GM18499 (cell line): ENCODE data around the gene KCNIP1.

Experiments
- ATAC-seq: cut with Tn5 transposase; IDR thresholded peaks from one replicate; pipeline ENCODE4 v1.9.1; 2021; ENCODE audit warnings: moderate number of reproducible peaks; ENCODE audit not compliant: insufficient read depth, unreplicated experiment

Gene KCNIP1

DNA sequence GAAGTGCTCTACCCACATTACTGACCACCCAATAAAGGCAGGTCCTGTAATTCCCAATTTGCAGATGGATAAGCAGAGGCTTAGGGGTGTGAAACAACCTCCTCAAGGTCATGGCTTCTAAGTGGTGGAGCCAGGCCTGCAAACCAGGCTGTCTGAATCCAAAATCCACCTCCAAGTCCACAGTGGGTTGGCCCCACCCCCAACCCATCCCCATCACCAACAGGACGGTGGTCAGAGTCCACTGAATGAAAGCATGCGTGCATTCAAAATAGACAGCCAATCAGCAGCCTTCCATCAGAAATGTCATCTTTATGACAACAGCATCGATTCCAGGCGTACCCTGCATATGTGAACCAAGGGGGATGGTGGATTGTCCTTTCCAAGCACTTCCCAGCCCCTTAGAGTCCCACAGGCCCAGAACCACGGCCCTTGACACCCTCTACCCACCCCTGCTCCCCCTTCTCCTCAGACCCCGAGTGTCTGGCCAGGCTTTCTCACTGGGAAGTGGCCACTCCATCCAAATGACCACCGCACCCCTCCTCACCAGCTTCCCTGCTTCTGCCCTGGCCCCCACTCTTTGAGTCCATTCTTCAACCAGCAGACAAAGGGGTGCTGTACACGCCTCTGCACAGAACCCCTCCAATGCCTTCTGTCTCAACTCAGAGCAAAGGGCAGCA is 133.1 kb downstream of the KCNIP1 start:
- no peak for ATAC-seq

DNA sequence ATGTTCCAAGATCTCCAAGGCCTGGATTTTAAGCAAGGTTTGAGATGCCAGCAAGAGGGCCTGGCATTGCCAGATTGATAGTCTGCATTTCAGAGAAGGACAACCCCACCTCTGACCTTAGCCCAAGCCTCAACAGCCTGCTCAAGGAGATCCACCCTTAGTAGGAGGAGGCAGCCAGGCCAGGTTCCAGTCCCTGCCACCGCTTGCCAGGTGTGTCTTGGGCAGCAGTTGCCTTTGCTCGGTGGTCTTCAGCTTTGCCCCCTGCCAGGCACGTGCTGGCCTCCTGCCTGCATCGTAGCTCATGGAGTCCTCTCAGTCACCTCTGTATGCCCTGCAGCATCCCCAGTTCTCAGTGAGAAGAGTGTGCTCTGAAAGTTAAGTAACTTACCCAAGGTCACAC is 134.2 kb downstream of the KCNIP1 start:
- ATAC-seq: no peak

- ATAC-seq: no peak
Measured at GRCh38 chr5:170638454-170639220, 134.8 kb downstream of the KCNIP1 start.

- no peak for ATAC-seq
Measured at GRCh38 chr5:170639221-170639925, 135.6 kb downstream of the KCNIP1 start.

DNA sequence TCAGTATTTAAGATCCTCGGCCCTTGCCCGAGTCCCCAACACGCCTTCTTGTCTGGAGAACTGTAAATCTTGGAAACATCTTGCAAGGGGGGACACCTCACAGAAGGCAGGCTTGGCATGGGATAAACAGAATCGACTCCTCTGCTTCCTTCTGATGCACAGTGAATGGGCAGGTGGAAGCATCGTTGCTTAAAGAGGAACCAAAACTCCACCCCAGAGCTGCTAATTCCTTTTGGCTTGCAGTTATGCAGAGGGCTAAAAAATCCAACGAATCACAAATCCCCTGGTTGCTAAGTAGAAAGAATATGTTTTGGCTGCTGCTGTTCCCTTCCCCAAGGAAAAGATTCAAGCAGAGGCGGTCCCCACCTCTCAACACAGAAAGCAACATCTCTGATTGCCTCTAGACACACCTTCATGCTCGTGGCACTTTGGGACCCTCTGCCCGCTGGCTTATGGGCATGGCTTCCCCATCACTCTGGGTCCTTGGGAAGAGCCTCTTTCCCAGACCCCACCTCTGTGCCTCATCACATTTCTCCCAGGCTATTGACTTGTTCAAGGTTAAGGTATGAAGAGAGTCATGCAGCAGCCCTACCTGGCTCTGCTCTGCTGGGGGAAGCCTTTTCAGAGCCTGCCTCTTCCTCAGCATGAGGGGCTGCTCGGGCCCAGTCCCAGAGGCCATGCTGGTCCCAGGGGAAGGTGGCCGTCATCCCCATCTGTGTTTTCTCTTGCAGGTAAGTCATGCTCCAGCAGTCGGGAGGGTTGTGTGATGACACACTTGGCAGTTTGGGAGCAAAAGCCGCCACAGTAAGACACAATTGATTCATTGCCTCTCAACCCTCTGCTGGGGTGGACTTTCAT is 137.1 kb downstream of the KCNIP1 start:
- no peak for ATAC-seq

DNA sequence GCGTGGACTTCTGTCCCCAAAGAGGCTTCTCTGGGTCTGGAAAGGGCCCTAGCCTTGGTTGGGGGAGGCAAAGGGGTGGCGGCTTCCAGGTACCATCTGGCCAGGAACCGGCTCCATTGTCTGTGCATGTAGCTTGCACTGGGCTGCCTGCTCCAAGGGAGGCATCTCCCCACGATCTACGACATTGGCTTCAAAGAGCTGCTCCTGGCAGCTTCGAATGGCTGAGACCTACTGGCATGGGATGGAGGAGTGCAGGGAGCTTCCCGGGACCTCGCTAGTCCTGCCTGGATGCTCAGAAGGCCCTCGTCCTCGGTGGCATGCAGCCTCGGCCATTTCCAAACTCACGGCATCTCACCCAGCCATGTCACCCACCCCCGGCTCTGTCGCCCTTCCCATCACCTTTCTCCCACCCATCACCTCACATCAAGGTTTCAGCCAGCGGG is 137.8 kb downstream of the KCNIP1 start:
- ATAC-seq: no peak

DNA sequence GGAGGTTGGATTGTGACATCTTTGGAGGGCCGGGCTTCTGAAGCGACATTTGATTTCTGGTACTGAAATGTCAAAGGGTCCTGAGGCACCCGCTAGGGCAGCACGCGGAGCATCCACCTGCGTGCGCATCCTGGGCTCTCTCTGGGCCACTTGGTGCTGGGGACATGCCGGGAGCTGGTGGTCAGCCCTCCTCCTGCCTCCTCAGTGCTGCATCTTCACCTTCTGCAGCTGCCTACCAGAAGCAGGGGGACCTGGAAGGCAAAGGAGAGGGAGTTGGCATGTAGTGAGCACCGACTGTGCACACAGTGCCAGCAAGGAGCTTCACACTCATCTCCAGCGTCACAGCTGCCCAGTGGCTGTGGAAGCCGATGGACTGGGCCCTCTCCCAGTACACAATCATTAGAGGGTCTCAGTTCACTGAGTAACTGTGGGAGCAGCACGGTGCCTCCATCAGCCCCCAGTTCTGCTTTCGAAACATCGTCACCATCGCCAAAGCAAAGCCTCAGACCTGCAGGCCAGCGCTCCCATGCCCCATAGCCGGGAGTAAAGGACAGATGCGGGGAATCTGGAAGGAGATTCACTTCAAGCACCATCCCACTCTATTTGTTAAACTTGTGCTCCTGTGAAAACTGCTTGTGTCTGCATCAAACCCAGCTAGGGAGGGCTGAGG is 138.4 kb downstream of the KCNIP1 start:
- ATAC-seq: no peak

DNA sequence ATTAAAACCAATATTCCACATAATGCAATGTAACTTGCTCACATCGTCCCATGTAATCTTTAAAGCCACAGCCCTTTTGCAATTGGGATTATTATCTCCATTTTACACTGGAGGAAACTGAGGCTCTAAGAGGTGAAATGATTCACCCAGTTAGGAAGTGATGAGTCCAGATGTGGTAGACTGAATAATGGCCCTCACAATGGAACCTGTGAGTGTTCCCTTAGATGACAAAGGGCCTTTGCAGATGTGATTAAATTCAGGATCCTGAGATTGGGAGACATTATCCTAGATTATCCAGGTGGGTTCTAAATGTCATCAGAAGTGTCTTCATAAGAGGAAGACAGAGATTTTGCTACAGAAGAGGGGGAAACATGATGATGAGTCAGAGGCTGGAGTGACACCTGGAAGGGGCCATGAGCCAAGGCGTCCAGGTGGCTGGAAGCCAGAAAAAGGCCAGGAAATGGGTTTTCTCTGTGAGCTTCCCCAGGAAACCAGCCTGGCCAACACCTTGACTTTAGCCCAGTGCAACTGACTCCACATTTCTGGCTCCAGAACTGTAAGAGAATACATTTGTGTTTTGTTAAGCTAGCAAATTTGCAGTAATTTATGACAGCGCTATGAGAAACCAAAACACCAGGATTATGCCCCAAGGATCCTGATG is 139.1 kb downstream of the KCNIP1 start:
- ATAC-seq: no peak

DNA sequence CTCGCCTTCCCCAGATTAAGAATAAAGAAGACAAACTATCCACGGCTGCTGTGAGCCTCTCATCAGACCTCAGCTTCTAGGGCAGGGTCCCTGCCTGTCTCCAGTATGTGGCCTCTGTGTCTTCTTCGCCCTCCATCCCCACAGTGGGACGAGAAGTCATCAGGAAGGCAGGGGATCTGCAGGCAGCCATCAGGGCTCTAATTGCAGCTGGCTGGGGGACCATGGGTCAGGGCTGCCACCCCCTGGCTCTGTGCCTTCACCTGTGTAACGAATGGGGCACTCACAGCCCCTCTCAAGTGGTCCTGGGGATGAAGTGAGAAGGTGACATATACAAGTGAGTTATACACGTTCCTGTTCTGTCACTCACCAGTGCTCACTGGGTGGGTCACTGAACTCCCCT is 139.8 kb downstream of the KCNIP1 start:
- ATAC-seq: no peak

GRCh38 chr5:170644501-170644900 is 140.7 kb downstream of the KCNIP1 start:
- no peak for ATAC-seq

GRCh38 chr5:170648541-170648940 is 144.7 kb downstream of the KCNIP1 start:
- ATAC-seq: no peak

- no peak for ATAC-seq
Measured at GRCh38 chr5:170650850-170651249, 147.0 kb downstream of the KCNIP1 start.

- no peak for ATAC-seq
Measured at GRCh38 chr5:170651604-170652277, 147.9 kb downstream of the KCNIP1 start.

DNA sequence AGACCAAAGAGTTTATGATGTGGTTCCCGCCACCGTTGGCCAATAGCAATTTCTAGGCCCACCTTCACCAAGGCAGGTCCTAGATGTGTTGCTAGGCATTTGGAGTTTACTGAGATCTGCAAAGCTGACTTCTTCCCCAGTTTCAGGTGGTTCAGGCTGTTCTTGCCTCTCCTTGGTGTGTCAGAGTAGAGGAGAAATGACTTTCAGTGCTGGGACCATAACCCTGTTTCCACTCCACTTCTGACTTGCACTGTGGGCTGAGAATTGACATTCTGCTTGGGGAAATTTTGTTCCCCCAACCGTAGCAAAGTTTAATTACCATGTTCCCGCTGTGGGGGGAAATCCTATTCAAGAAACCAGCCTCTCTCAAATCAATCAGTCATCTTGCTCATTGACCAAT is 151.7 kb downstream of the KCNIP1 start:
- ATAC-seq: no peak

DNA sequence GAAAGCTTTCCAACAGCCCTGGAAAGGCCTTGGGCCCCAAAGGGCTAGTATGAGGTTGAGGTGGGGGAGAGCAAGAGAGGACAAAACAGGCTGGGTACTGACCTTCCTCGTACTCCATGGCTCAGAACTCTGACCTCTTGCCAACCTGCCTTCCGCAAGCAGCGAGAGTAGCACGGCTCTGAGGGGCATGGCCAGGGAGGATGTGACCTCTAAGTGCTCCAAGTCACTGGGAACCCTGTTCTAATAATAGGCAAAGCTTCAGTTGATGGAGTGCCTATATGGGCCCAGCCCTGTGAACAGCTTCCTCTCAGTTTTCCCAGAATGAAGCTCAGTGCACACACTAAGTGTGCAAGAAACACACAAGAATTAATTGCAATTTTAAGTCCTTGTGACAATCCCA is 152.1 kb downstream of the KCNIP1 start:
- ATAC-seq: no peak

GRCh38 chr5:170656346-170656745 is 152.5 kb downstream of the KCNIP1 start:
- ATAC-seq: no peak

DNA sequence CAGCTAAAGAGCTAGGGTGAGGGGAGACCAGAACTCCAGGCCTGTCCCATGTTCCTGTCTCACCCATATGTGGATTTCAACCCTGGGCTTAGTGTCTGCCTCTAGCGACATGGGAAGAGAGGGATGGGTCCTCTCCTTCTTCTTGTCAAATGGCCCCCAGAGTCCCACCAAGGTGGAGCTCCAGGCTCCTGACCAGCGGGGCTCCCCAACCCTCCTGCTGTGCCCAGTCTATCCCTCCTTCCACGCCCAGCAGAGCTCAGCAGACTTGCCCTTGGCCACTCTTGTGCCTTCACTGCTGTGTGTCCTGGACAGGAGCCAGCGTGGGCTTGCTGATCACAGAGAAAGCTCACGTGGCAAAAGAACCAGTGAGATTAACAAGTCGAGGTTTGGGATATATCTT is 156.7 kb downstream of the KCNIP1 start:
- no peak for ATAC-seq

DNA sequence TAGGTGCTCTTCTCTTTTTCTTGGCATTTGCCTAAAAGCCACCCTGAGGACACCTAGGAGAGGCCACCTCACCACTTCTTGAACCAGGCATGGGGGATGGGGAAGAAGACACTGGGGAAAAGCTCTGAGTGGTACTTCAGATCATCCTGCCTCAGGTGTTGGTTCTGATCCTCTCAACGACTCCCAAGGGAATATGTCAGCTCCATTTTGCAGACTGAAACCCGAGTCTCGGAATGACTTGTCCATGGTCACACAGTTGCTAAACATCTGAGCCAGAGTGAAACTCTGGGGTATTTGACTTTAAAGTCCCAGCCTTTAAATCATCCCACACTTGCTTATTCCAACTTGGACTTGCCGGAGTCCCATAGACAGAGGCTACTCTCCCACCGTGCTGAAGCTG is 159.1 kb downstream of the KCNIP1 start:
- no peak for ATAC-seq

GRCh38 chr5:170678811-170679210 is 175.0 kb downstream of the KCNIP1 start:
- ATAC-seq: no peak
